HepG2 (cell line): ENCODE data around the gene MROH2A. TPM values are rescaled to one million over a fixed set of nuclear protein-coding genes. Genes with fewer than 3 reads are reported as not detected.

Source experiments
- ATAC-seq: fragments of 200-7000 bp; cut with Tn5 transposase; 3 replicates; pipeline ENCODE4 v1.9.1; 2020; ENCODE audit warnings: mild to moderate bottlenecking, moderate library complexity
- BruUV-seq: library from RNA; stranded (reverse); fragments of 400-500 nt; replicated peaks from 2 replicates; lab custom pipeline; 2021; lab: Mats Ljungman, UMichigan
- CTCF ChIA-PET: fragments of 300-600 bp; formaldehyde crosslinking; extraction: SDS; loops from one replicate; lab custom pipeline; 2021; ENCODE audit warnings: low total read pairs, inconsistent platforms, low intra/inter-chr PET ratio; lab: Yijun Ruan, JAX
- POLR2A ChIA-PET: fragments of 350-600 bp; sonication (Branson Sonifier 250); formaldehyde crosslinking; loops from one replicate; lab custom pipeline; 2020; ENCODE audit warnings: antibody characterized with exemption, inconsistent platforms; lab: Yijun Ruan, JAX
- DNase-seq: peaks from one replicate; pipeline ENCODE4 v3.0.0-alpha.2; 2015; ENCODE audit warnings: low spot score
- FAIRE-seq: peaks from 3 replicates; lab custom pipeline; 2011; peaks lifted over from hg19 to GRCh38; lab: Jason Lieb, UNC
- H2AFZ ChIP-seq: one replicate; pipeline ENCODE4 v1.6.1; 2011; ENCODE audit warnings: low read length, inconsistent platforms
- H3K27ac ChIP-seq: fragments of 300-600 bp; 3 replicates; pipeline ENCODE4 v1.8.0; 2011; ENCODE audit warnings: mixed run types, mild to moderate bottlenecking, mixed read lengths, low read length, inconsistent platforms; ENCODE audit not compliant: insufficient read depth; ENCODE audit errors: extremely low read length
- H3K27me3 ChIP-seq, 2 experiments: fragments of 200-600 bp in 1 of 2; 2 replicates in 1 of 2; 3 replicates in 1 of 2; pipeline versions ENCODE4 v1.6.0 to v1.8.0; 2011; ENCODE audit warnings: low read length in 2 of 2, mild to moderate bottlenecking in 2 of 2, moderate library complexity in 2 of 2, inconsistent platforms in 1 of 2; ENCODE audit not compliant: insufficient read depth in 2 of 2, control insufficient read depth in 1 of 2
- H3K36me3 ChIP-seq, 2 experiments: fragments of 200-600 bp in 1 of 2; replicated peaks in 1 of 2; 2 replicates in 1 of 2; 3 replicates in 1 of 2; pipeline versions ENCODE4 v1.5.1 to v1.8.0; 2011; ENCODE audit warnings: low read length in 2 of 2, inconsistent platforms in 1 of 2; ENCODE audit not compliant: insufficient read depth in 2 of 2, control insufficient read depth in 1 of 2
- H3K4me1 ChIP-seq: 2 replicates; pipeline ENCODE4 v1.5.1; 2012; ENCODE audit warnings: low read length, inconsistent platforms; ENCODE audit not compliant: insufficient read depth
- H3K4me2 ChIP-seq: 2 replicates; pipeline ENCODE4 v1.6.0; 2011; ENCODE audit warnings: low read depth, low read length, inconsistent platforms
- H3K4me3 ChIP-seq, 3 experiments: fragments of 200-600 bp in 1 of 3; sonication (generic), shearing (Covaris generic) in 1 of 3; replicated peaks in 1 of 3; 2 replicates each; pipeline ENCODE4 v1.5.1; 2011 to 2016; ENCODE audit warnings: low read length in 3 of 3, inconsistent platforms in 2 of 3, low read depth in 2 of 3, mild to moderate bottlenecking in 2 of 3, control low read depth in 1 of 3, mixed read lengths in 1 of 3; ENCODE audit not compliant: insufficient read depth in 1 of 3
- H3K79me2 ChIP-seq: one replicate; pipeline ENCODE4 v1.6.1; 2011; ENCODE audit warnings: low read length, inconsistent platforms; ENCODE audit not compliant: insufficient read depth
- H3K9ac ChIP-seq: 2 replicates; pipeline ENCODE4 v1.6.0; 2011; ENCODE audit warnings: mild to moderate bottlenecking, low read depth, low read length, inconsistent platforms; ENCODE audit not compliant: insufficient read depth
- H3K9me3 ChIP-seq: 2 replicates; pipeline ENCODE4 v1.5.1; 2012; ENCODE audit warnings: mild to moderate bottlenecking, low read length
- H4K20me1 ChIP-seq: 2 replicates; pipeline ENCODE4 v1.6.0; 2011; ENCODE audit warnings: inconsistent platforms, mild to moderate bottlenecking, low read length, moderate library complexity; ENCODE audit not compliant: insufficient read depth
- FOSL1 ChIP-seq: sonication (generic); formaldehyde crosslinking; IDR thresholded peaks from 2 replicates; pipeline ENCODE4 v1.9.0; 2021; ENCODE audit warnings: missing genetic modification reagents, borderline replicate concordance
- FOXP4 ChIP-seq: sonication (generic); formaldehyde crosslinking; IDR thresholded peaks from 2 replicates; pipeline ENCODE4 v1.4.0; 2020; ENCODE audit warnings: missing genetic modification reagents
- GABPA ChIP-seq, 2 experiments: IDR thresholded peaks; 2 replicates each; pipeline ENCODE4 v1.6.1; 2011 to 2016; ENCODE audit warnings: low read depth in 2 of 2, low read length in 1 of 2, missing biosample characterization in 1 of 2, missing genetic modification characterization in 1 of 2
- HOXA3 ChIP-seq: sonication (generic); formaldehyde crosslinking; IDR thresholded peaks from 2 replicates; pipeline ENCODE4 v1.5.0; 2020; ENCODE audit warnings: missing genetic modification reagents
- MTF2 ChIP-seq: sonication (generic); formaldehyde crosslinking; IDR thresholded peaks from 2 replicates; pipeline ENCODE4 v1.5.0; 2020; ENCODE audit warnings: missing genetic modification reagents, borderline replicate concordance
- MXD3 ChIP-seq: IDR thresholded peaks from 2 replicates; pipeline ENCODE4 v1.6.1; 2016; ENCODE audit warnings: mild to moderate bottlenecking, missing biosample characterization, missing genetic modification reagents
- TIGD3 ChIP-seq: sonication (generic); formaldehyde crosslinking; IDR thresholded peaks from 2 replicates; pipeline ENCODE4 v1.5.1; 2020; ENCODE audit warnings: mild to moderate bottlenecking, missing genetic modification reagents, borderline replicate concordance
- ZBTB7B ChIP-seq: sonication (generic); formaldehyde crosslinking; IDR thresholded peaks from 2 replicates; pipeline ENCODE4 v1.4.0; 2020; ENCODE audit warnings: missing genetic modification reagents
- ZNF496 ChIP-seq: sonication (generic); formaldehyde crosslinking; IDR thresholded peaks from 2 replicates; pipeline ENCODE4 v1.8.1; 2023; ENCODE audit warnings: mild to moderate bottlenecking, moderate library complexity, missing genetic modification reagents; ENCODE audit not compliant: insufficient replicate concordance
- WGBS: methylation state at CpG from one replicate; pipeline ENCODE4 v1.1.6; 2017; ENCODE audit warnings: low lambda C conversion rate; 5-methylcytosine and 5-hydroxymethylcytosine counted together
- in situ Hi-C: cut with HindIII; loops from 2 replicates; pipeline ENCODE4 v1.10.0; 2017; ENCODE audit warnings: low pct_unique_long_range_greater_than_20kb; ENCODE audit not compliant: extremely low pct_ligation_motif_present
- intact Hi-C: fragments of 100-400 bp; cut with micrococcal nuclease; formaldehyde crosslinking; loops from one replicate; pipeline ENCODE4 v1.10.0; 2022; ENCODE audit not compliant: unreplicated experiment
- polyA plus RNA-seq, 8 experiments: library from polyadenylated mRNA; depleted of rRNA in 3 of 8; stranded (reverse) in 7 of 8; unstranded in 1 of 8; fragments of >200 nt; fragmentation: Illumina TruSeq in 4 of 8; extraction: Trizol in 4 of 8; gene quantifications; 2 replicates each; pipeline versions ENCODE4 v1.2.1 to v1.2.3, GENCODE V29; 2011 to 2016; ENCODE audit warnings: low read depth in 4 of 8, missing spikeins in 1 of 8, mixed read lengths in 1 of 8; ENCODE audit not compliant: insufficient read depth in 1 of 8
- total RNA-seq, 5 experiments: library from RNA; depleted of rRNA; stranded (reverse); fragments of >200 nt; fragmentation: Illumina TruSeq; extraction: Trizol; gene quantifications; 2 replicates each; pipeline ENCODE4 v1.2.3, GENCODE V29; 2016; ENCODE audit warnings: low read depth in 1 of 5

Gene MROH2A
- total and polyA plus RNA-seq, 2 of the 13 experiments (the other 11 are each of a cell fraction or from before 2014, with no cell fraction given), result 0.03 to 0.04 TPM

- H3K4me1 ChIP-seq, result peaks cover 29% of the 10 kb centered on the region
- H2AFZ ChIP-seq, result no peak overlapping the region
- in situ Hi-C loops, result loop anchor here (25.0 kb wide), 1 partner anchor 537 kb away; the partner anchor contains the start of gene SAG
- H3K27ac ChIP-seq, result no peak overlapping the region
- POLR2A ChIA-PET, result no interaction called here
- intact Hi-C loops, result no loop called here
- no peak for TF ChIP-seq HOXA3 (CRISPR knock-in tag)
- no peak for TF ChIP-seq MXD3 (CRISPR knock-in tag)
- H3K9ac ChIP-seq, result no peak overlapping the region
- no peak overlapping the region for H3K4me3 ChIP-seq
- no peaks in the 10 kb centered on the region for H3K9me3 ChIP-seq
- DNase-seq (no peak), FAIRE-seq (no peak), ATAC-seq (no peak)
- peaks cover 39% of the 10 kb centered on the region for H3K79me2 ChIP-seq
- CTCF ChIA-PET, result no interaction called here
- peaks cover 37 to 73% of the 10 kb centered on the region in 2 experiments for H3K36me3 ChIP-seq
- BruUV-seq, result no TSS peak
- peaks cover 9% of the 10 kb centered on the region for H4K20me1 ChIP-seq
- WGBS, result 98% methylated on average over 13 of the region's 13 CpGs
- no peaks in the 10 kb centered on the region for H3K27me3 ChIP-seq
- H3K4me2 ChIP-seq, result no peak overlapping the region
These were observed 71.6 kb downstream of the MROH2A start for GRCh38 chr2:233849607-233850271.

GRCh38 chr2:233850745-233851144, 72.6 kb downstream of the MROH2A start:
- no peak for ATAC-seq
- Histone ChIP-seq H3K36me3 (peaks cover 35 to 65% of the 10 kb centered on the region in 2 experiments), H3K9ac (no peak overlapping the region), H4K20me1 (peaks cover 9% of the 10 kb centered on the region), H3K27me3 (peaks cover 2 to 3% of the 10 kb centered on the region in 2 experiments; a peak in 1 of 5 replicates), H3K4me1 (peaks cover 39% of the 10 kb centered on the region), H3K79me2 (peaks cover 39% of the 10 kb centered on the region), H3K27ac (no peak overlapping the region), H3K4me2 (no peak overlapping the region), H3K9me3 (no peaks in the 10 kb centered on the region), H3K4me3 (no peak overlapping the region), H2AFZ (no peak overlapping the region)
- BruUV-seq, result no TSS peak
- intact Hi-C loops (no loop called here), in situ Hi-C loops (no loop called here)
- TF ChIP-seq TIGD3 (no peak), FOSL1 (CRISPR knock-in tag) (no peak), MTF2 (CRISPR knock-in tag) (no peak), ZNF496 (CRISPR knock-in tag) (no peak), FOXP4 (no peak), ZBTB7B (CRISPR knock-in tag) (no peak), GABPA (IDR thresholded peaks at IDR 0.05; ENCODE audit: low read depth, low read length) (no peak), GABPA (CRISPR knock-in tag; IDR thresholded peaks at IDR 0.05; ENCODE audit: low read depth) (no peak)
- 97% methylated on average over 7 of the region's 7 CpGs for WGBS
- no peak for DNase-seq
- CTCF ChIA-PET, result no interaction called here
- POLR2A ChIA-PET, result no interaction called here
- FAIRE-seq, result no peak
